Suprapubic skin (tissue), 3 donors: ENCODE data around the gene PLB1.

Experiments used
- EP300 ChIP-seq: sonication (generic); formaldehyde crosslinking; IDR thresholded peaks from one replicate; pipeline ENCODE4 v1.6.1; 2017; ENCODE audit warnings: antibody characterized with exemption
- POLR2A ChIP-seq, 2 donors: fragments of 450-650 bp; IDR thresholded peaks; one replicate each; pipeline ENCODE4 v1.6.1; 2017; ENCODE audit warnings: antibody characterized with exemption in 2 of 2, mild to moderate bottlenecking in 2 of 2, moderate library complexity in 2 of 2
- TF ChIP-seq, protein P1 (sequence below), 2 donors: fragments of 200-600 bp in 1 of 2; fragments of 450-650 bp in 1 of 2; sonication (generic) in 1 of 2; IDR thresholded peaks; one replicate each; pipeline ENCODE4 v1.5.1; 2016 to 2019; ENCODE audit warnings: antibody characterized with exemption in 2 of 2, mild to moderate bottlenecking in 1 of 2, moderate library complexity in 1 of 2

DNA sequence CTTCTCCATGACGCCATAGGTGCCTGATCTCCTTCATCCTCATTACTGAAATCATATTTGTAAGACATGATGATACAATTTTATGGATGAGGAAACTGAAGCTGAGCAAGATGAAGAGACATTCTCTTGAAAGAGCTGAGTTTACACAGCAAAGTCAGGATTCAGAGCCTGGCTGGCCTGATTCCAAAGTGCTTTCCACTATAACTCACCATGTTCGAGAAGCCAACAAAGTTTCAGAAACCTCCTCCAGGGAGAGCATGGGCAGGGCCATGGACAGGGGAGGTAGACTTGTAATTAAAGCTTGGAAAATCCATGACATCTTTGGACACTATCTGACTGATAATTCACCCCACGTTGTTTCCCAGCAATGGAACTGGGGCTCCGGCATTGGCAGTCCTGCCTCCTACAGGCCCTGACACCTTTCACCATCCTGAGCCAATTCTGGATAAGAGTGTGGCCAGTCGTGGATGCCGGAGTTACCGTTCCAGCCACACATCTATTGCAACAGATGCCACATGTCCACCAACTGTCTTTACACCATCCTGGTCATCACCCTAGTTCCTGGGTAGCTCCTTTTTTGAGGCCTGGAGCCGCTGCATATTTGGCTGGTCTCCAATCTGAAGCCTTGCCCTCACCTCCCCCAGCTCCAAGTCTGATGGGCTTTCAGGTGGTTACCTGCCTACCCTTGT is 170.8 kb downstream of the PLB1 start:
- TF ChIP-seq, protein P1, sequence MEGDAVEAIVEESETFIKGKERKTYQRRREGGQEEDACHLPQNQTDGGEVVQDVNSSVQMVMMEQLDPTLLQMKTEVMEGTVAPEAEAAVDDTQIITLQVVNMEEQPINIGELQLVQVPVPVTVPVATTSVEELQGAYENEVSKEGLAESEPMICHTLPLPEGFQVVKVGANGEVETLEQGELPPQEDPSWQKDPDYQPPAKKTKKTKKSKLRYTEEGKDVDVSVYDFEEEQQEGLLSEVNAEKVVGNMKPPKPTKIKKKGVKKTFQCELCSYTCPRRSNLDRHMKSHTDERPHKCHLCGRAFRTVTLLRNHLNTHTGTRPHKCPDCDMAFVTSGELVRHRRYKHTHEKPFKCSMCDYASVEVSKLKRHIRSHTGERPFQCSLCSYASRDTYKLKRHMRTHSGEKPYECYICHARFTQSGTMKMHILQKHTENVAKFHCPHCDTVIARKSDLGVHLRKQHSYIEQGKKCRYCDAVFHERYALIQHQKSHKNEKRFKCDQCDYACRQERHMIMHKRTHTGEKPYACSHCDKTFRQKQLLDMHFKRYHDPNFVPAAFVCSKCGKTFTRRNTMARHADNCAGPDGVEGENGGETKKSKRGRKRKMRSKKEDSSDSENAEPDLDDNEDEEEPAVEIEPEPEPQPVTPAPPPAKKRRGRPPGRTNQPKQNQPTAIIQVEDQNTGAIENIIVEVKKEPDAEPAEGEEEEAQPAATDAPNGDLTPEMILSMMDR (IDR thresholded peaks at IDR 0.05) = no peak
- no peak for TF ChIP-seq EP300
- no peak for TF ChIP-seq POLR2A (IDR thresholded peaks at IDR 0.05)
